GM20000 (cell line): ENCODE measurements around the gene GABRP.

Experiments
- DNase-seq: peaks from one replicate; pipeline ENCODE4 v3.0.0; 2012; ENCODE audit warnings: low spot score
- CTCF ChIP-seq: IDR thresholded peaks from 2 replicates; pipeline ENCODE4 v1.5.1; 2012; ENCODE audit warnings: mild to moderate bottlenecking, control low read depth; ENCODE audit errors: extremely low read depth, missing control alignments

Gene GABRP

GRCh38 chr5:170743876-170744212 lies 39.7 kb upstream of the GABRP start:
- DNase-seq, result no peak
- no peak for TF ChIP-seq CTCF

GRCh38 chr5:170745481-170746071 lies 37.9 kb upstream of the GABRP start:
- TF ChIP-seq CTCF, result no peak
- DNase-seq, result no peak

- DNase-seq, result no peak
- TF ChIP-seq CTCF, result no peak
These were observed 37.2 kb upstream of the GABRP start for GRCh38 chr5:170746075-170746960.

- no peak for TF ChIP-seq CTCF
- DNase-seq, result no peak
These were observed 36.6 kb upstream of the GABRP start for GRCh38 chr5:170746961-170747340.

GRCh38 chr5:170747357-170747756 lies 36.2 kb upstream of the GABRP start:
- no peak for TF ChIP-seq CTCF
- DNase-seq, result no peak

GRCh38 chr5:170747851-170748250 lies 35.7 kb upstream of the GABRP start:
- TF ChIP-seq CTCF, result no peak
- DNase-seq, result no peak

- no peak for DNase-seq
- TF ChIP-seq CTCF, result no peak
These were observed 34.5 kb upstream of the GABRP start for GRCh38 chr5:170748951-170749471.
